ENCODE results near the gene HSBP1L1.

GRCh38 chr18:79961527-79962291 lies 2.7 kb upstream of the HSBP1L1 start:
- TF ChIP-seq CTCF (IDR thresholded peaks at IDR 0.05) = no peak
- no peak for TF ChIP-seq POLR2A (IDR thresholded peaks at IDR 0.05)
